Heart right ventricle (tissue), 16 donors: Measurements from ENCODE around the gene CEACAM8. TPM values are rescaled to one million over a fixed set of nuclear protein-coding genes. Genes with fewer than 3 reads are reported as not detected.
"Not testable (repeated sequence)": the region's sequence is repeated elsewhere in the genome, so short reads cannot be mapped to it uniquely, and the experiment has no call there.

Experiments used
- ATAC-seq, 8 donors: fragments of 200-7000 bp; cut with Tn5 transposase; one replicate each; pipeline ENCODE4 v1.9.1; 2020; ENCODE audit warnings: mild to moderate bottlenecking in 8 of 8, moderate library complexity in 8 of 8, moderate number of reproducible peaks in 1 of 8
- DNase-seq, 2 donors: peaks; one replicate each; pipeline ENCODE4 v3.0.0-alpha.2; 2020
- H3K27ac ChIP-seq, 10 donors: fragments of 200-600 bp; sonication (generic) in 2 of 10; one replicate each; pipeline versions ENCODE4 v1.5.0 to v1.8.0; 2020 to 2022; ENCODE audit warnings: mild to moderate bottlenecking in 3 of 10
- H3K27me3 ChIP-seq, 7 donors: fragments of 200-600 bp; one replicate each; pipeline ENCODE4 v1.8.0; 2021 to 2022; ENCODE audit warnings: mild to moderate bottlenecking in 2 of 7
- H3K36me3 ChIP-seq, 9 donors: fragments of 200-600 bp; sonication (generic) in 1 of 9; one replicate each; pipeline versions ENCODE4 v1.5.0 to v1.8.0; 2020 to 2022; ENCODE audit warnings: mild to moderate bottlenecking in 2 of 9
- H3K4me1 ChIP-seq, 9 donors: fragments of 200-600 bp; sonication (generic) in 1 of 9; one replicate each; pipeline versions ENCODE4 v1.5.0 to v1.8.0; 2020 to 2022; ENCODE audit warnings: mild to moderate bottlenecking in 4 of 9
- H3K4me3 ChIP-seq, 10 donors: fragments of 200-600 bp; sonication (generic) in 2 of 10; one replicate each; pipeline versions ENCODE4 v1.5.0 to v1.8.0; 2020 to 2022; ENCODE audit warnings: mild to moderate bottlenecking in 7 of 10, moderate library complexity in 2 of 10
- H3K9me3 ChIP-seq, 11 donors: fragments of 200-600 bp in 10 of 11; sonication (generic) in 2 of 11; one replicate each; pipeline versions ENCODE4 v1.5.0 to v1.8.0; 2013 to 2022; ENCODE audit warnings: mild to moderate bottlenecking in 2 of 11, control low read depth in 1 of 11, moderate library complexity in 1 of 11
- WGBS, 2 donors: extraction: QIAGEN DNeasy Blood & Tissue Kit; methylation state at CpG; one replicate each; pipeline ENCODE4 v1.1.7; 2013; ENCODE audit warnings: inconsistent platforms in 1 of 2; 5-methylcytosine and 5-hydroxymethylcytosine counted together
- intact Hi-C, 10 donors: fragments of 100-400 bp; cut with DNase I; formaldehyde crosslinking; loops; one replicate each; pipeline versions ENCODE4 v1.11.1 to v1.14.2; 2022
- polyA plus RNA-seq, 2 donors: library from polyadenylated mRNA; stranded (reverse); fragments of 200-250 nt; gene quantifications; one replicate each; pipeline ENCODE4 v1.2.3, GENCODE V29; 2013
- total RNA-seq, 10 donors: library from RNA; stranded (reverse); fragmentation: NEBNext Ultra II Directional in 3 of 10; extraction: Animal tissue kit (Norgen Biotek cat#: 25700) in 3 of 10; gene quantifications; one replicate each; pipeline versions ENCODE4 v1.2.1 to v1.2.4, GENCODE V29; 2021 to 2023
- TF ChIP-seq, protein P1 (sequence below), 9 donors: fragments of 200-600 bp; sonication (generic) in 2 of 9; IDR thresholded peaks; one replicate each; pipeline versions ENCODE4 v1.5.0 to v1.8.0; 2021 to 2022; ENCODE audit warnings: antibody characterized with exemption in 9 of 9, mild to moderate bottlenecking in 5 of 9, moderate library complexity in 1 of 9
- donor health status: Arrhythmogenic right ventricular cardiomyopathy.
- donor health status: ischemic (EF 13 %, LVEDD 7.1; RV severe dilation, severe dysfunction).
- donor health status: healthy with polysubstance abuse.
- donor health status: DM: no; HTN: yes; CAD: no.
- donor health status: DM: no; HTN: no; CAD: no.
- donor health status: ischemic (EF 25% LVEDD 6.9; RV normal size, moderate dysfunction).
- donor health status: ischemic (EF 25% LVEDD 5.7; RV mildly dilated, moderate dysfunction).
- donor health status: healthy.
- donor health status: DM: yes; HTN: yes; CAD: no.
- donor health status: Ischemic cardiomyopathy.
- donor health status: ischemic (EF 35%, LVEDD 5.7; RV mildly dilated, moderate dysfunction).
- donor health status: nonischemic (EF 11% LVEDD 7.7; RV severe dilation, severe dysfunction).
- donor health status: DM: yes; HTN: yes; CAD: no.
- donor health status: PGD.
- donor health status: ischemic (EF 29% LVEDD 5.4; RV normal size, mild dysfunction).
- donor health status: nonischemic (EF 23%, LVEDD 6.1; RV moderate dilation, normal function).

Gene CEACAM8
- total and polyA plus RNA-seq, 12 donors, result 0.15 to 0.76 TPM; not detected in 10

GRCh38 chr19:42563352-42564210 is 31.1 kb downstream of the CEACAM8 start:
- H3K4me3 ChIP-seq, result no peak overlapping the region
- no peaks in the 10 kb centered on the region for H3K9me3 ChIP-seq
- intact Hi-C loops, result no loop called here
- peak in 7 of 8 donors; percentile 44 to 86 (median 76) for ATAC-seq
- H3K27ac ChIP-seq, result no peak overlapping the region
- H3K27me3 ChIP-seq, result peaks cover 0 to 30% (median 3%) of the 10 kb centered on the region in 7 donors
- DNase-seq, result peak; percentile 20 to 32
- H3K36me3 ChIP-seq, result no peaks in the 10 kb centered on the region
- TF ChIP-seq, protein P1, sequence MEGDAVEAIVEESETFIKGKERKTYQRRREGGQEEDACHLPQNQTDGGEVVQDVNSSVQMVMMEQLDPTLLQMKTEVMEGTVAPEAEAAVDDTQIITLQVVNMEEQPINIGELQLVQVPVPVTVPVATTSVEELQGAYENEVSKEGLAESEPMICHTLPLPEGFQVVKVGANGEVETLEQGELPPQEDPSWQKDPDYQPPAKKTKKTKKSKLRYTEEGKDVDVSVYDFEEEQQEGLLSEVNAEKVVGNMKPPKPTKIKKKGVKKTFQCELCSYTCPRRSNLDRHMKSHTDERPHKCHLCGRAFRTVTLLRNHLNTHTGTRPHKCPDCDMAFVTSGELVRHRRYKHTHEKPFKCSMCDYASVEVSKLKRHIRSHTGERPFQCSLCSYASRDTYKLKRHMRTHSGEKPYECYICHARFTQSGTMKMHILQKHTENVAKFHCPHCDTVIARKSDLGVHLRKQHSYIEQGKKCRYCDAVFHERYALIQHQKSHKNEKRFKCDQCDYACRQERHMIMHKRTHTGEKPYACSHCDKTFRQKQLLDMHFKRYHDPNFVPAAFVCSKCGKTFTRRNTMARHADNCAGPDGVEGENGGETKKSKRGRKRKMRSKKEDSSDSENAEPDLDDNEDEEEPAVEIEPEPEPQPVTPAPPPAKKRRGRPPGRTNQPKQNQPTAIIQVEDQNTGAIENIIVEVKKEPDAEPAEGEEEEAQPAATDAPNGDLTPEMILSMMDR (IDR thresholded peaks at IDR 0.05), result peak; percentile 29 to 66 (median 58)
- WGBS, 2 donors, result 14 to 16% methylated on average over 7 of the region's 7 CpGs
- H3K4me1 ChIP-seq, result peaks cover 0 to 21% (median 11%) of the 10 kb centered on the region in 9 donors

- DNase-seq (no peak), ATAC-seq (no peak)
- H3K36me3 ChIP-seq, result no peaks in the 10 kb centered on the region
- intact Hi-C loops, result no loop called here
- H3K27ac ChIP-seq, result no peak overlapping the region
- peaks cover 0 to 46% (median 3%) of the 10 kb centered on the region in 7 donors for H3K27me3 ChIP-seq
- WGBS, 2 donors, result 76 to 79% methylated on average over 2 of the region's 2 CpGs
- H3K4me1 ChIP-seq, result peaks cover 0 to 12% (median 11%) of the 10 kb centered on the region in 9 donors
- H3K4me3 ChIP-seq, result no peak overlapping the region
- H3K9me3 ChIP-seq, result no peaks in the 10 kb centered on the region
- TF ChIP-seq, protein P1 (IDR thresholded peaks at IDR 0.05), result no peak
Measured at GRCh38 chr19:42561512-42561911, 33.2 kb downstream of the CEACAM8 start.

- Histone ChIP-seq H3K4me1 (peaks cover 0 to 19% (median 11%) of the 10 kb centered on the region in 9 donors), H3K9me3 (no peaks in the 10 kb centered on the region), H3K27me3 (peaks cover 0 to 54% (median 3%) of the 10 kb centered on the region in 7 donors), H3K36me3 (no peaks in the 10 kb centered on the region), H3K27ac (no peak overlapping the region), H3K4me3 (no peak overlapping the region)
- 82 to 83% methylated on average over 4 of the region's 4 CpGs for WGBS, 2 donors
- DNase-seq (no peak), ATAC-seq (no peak)
- TF ChIP-seq, protein P1 (IDR thresholded peaks at IDR 0.05), result no peak
- intact Hi-C loops, result no loop called here
Measured at GRCh38 chr19:42560731-42561130, 34.0 kb downstream of the CEACAM8 start.

GRCh38 chr19:42558450-42559150 is 36.1 kb downstream of the CEACAM8 start:
- no peaks in the 10 kb centered on the region for H3K36me3 ChIP-seq
- no peak overlapping the region for H3K27ac ChIP-seq
- no peaks in the 10 kb centered on the region for H3K9me3 ChIP-seq
- intact Hi-C loops, result no loop called here
- peaks cover 0 to 66% (median 3%) of the 10 kb centered on the region in 7 donors for H3K27me3 ChIP-seq
- ATAC-seq (no peak), DNase-seq (no peak)
- H3K4me1 ChIP-seq, result peaks cover 0 to 35% (median 2%) of the 10 kb centered on the region in 9 donors
- TF ChIP-seq, protein P1 (IDR thresholded peaks at IDR 0.05), result no peak
- WGBS, 2 donors, result 50 to 61% methylated on average over 7 of the region's 7 CpGs
- no peak overlapping the region for H3K4me3 ChIP-seq

DNA sequence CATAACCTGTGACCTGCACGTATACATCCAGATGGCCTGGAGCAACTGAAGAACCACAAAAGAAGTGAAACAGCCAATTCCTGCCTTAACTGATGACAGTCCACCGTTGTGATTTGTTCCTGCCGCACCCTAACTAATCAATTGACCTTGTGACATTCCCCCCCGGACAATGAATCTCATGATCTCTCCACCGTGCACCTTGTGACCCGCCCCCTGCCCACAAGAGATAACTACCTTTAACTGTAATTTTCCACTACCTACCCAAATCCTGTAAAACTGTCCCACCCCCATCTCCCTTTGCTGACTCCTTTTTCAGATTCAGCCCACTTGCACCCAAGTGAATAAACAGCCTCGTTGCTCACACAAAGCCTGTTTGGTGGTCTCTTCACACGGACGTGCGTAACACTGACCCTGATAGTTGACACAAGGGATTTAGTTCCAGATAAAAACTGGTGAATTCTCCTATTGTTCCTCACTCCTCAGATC is 37.3 kb downstream of the CEACAM8 start:
- H3K9me3 ChIP-seq, H3K4me3 ChIP-seq, H3K27ac ChIP-seq, intact Hi-C loops, H3K36me3 ChIP-seq, DNase-seq, ATAC-seq: not testable (repeated sequence)
- 73 to 80% methylated on average over 10 of the region's 10 CpGs for WGBS, 2 donors
- Histone ChIP-seq H3K4me1 (peaks cover 0 to 40% (median 0%) of the 10 kb centered on the region in 9 donors), H3K27me3 (peaks cover 0 to 68% (median 3%) of the 10 kb centered on the region in 7 donors)
